ENCODE measurements around the gene PRPF8. TPM values are rescaled to one million over a fixed set of nuclear protein-coding genes. Genes with fewer than 3 reads are reported as not detected.
A peak's percentile ranks its signal among the peaks of the same experiment; 100 is the strongest.

Gene PRPF8
- total and polyA plus RNA-seq, 2 experiments from 2014 or later, result 178 to 246 TPM

DNA sequence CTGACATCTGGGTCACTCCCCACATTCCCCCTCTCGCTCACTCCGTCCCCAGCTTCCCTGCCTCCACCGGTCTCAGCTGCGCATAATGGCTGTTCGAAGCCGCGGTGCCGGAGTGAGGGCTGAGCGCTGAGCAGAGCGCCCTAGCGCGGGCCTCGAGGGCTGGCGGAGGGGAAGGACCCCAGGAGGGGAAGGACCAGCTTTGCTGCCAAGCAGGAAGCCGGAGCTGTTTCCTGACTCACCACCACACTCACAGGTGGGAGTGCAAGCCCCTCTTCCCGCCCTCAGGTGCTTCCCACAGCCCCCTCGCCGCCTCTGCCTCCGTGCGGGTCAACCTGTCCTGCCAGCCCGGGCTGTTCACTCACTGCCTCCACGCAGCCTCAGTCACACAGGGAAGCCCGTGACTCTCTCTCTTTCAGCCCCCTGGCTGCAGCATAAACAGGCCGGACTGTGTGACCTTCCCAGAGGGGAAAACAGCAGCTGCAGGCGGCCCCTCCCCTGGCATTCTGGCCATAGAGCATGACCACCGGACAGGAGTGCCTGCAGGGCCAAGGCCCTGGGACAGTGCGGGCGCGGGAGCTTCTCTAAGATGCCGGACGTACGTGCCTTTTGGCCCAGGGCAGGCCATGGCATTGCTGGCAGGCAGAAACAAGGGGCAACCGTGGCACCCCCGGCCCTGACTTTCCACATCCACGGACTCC is 79.7 kb downstream of the PRPF8 start:
- Mint-ChIP-seq H3K9me3 (peaks cover 10% of the 10 kb centered on the region), H3K4me1 (peaks cover 10% of the 10 kb centered on the region), H3K36me3 (ENCODE audit: low read depth) (peaks cover 12% of the 10 kb centered on the region), H3K27ac (no peak overlapping the region), H3K27me3 (ENCODE audit: insufficient read depth, low read depth, poor library complexity) (peaks cover 12% of the 10 kb centered on the region), H3K4me3 (peak overlapping the region; percentile 50)
- DNase-seq (ENCODE audit: low spot score), result peak; percentile 49
- Histone ChIP-seq H3K4me2 (peak overlapping the region; percentile 55; the same call in 1 of the 2 replicates), H3K79me2 (replicated peaks; ENCODE audit: insufficient read depth) (no peaks in the 10 kb centered on the region), H4K20me1 (replicated peaks; ENCODE audit: insufficient read depth) (no peaks in the 10 kb centered on the region), H3K27me3 (ENCODE audit: insufficient read depth) (no peaks in the 10 kb centered on the region), H3K4me1 (ENCODE audit: insufficient read depth) (peaks cover 8% of the 10 kb centered on the region), H3K27ac (ENCODE audit: low read depth) (no peak overlapping the region), H3K9me2 (ENCODE audit: insufficient read depth) (no peaks in the 10 kb centered on the region), H2AFZ (peak overlapping the region; percentile 88), H3K4me3 (no peak overlapping the region), H3F3A (replicated peaks; ENCODE audit: low read depth) (no peaks in the 10 kb centered on the region), H3K36me3 (ENCODE audit: insufficient read depth) (no peaks in the 10 kb centered on the region)
- TF ChIP-seq, protein P1, sequence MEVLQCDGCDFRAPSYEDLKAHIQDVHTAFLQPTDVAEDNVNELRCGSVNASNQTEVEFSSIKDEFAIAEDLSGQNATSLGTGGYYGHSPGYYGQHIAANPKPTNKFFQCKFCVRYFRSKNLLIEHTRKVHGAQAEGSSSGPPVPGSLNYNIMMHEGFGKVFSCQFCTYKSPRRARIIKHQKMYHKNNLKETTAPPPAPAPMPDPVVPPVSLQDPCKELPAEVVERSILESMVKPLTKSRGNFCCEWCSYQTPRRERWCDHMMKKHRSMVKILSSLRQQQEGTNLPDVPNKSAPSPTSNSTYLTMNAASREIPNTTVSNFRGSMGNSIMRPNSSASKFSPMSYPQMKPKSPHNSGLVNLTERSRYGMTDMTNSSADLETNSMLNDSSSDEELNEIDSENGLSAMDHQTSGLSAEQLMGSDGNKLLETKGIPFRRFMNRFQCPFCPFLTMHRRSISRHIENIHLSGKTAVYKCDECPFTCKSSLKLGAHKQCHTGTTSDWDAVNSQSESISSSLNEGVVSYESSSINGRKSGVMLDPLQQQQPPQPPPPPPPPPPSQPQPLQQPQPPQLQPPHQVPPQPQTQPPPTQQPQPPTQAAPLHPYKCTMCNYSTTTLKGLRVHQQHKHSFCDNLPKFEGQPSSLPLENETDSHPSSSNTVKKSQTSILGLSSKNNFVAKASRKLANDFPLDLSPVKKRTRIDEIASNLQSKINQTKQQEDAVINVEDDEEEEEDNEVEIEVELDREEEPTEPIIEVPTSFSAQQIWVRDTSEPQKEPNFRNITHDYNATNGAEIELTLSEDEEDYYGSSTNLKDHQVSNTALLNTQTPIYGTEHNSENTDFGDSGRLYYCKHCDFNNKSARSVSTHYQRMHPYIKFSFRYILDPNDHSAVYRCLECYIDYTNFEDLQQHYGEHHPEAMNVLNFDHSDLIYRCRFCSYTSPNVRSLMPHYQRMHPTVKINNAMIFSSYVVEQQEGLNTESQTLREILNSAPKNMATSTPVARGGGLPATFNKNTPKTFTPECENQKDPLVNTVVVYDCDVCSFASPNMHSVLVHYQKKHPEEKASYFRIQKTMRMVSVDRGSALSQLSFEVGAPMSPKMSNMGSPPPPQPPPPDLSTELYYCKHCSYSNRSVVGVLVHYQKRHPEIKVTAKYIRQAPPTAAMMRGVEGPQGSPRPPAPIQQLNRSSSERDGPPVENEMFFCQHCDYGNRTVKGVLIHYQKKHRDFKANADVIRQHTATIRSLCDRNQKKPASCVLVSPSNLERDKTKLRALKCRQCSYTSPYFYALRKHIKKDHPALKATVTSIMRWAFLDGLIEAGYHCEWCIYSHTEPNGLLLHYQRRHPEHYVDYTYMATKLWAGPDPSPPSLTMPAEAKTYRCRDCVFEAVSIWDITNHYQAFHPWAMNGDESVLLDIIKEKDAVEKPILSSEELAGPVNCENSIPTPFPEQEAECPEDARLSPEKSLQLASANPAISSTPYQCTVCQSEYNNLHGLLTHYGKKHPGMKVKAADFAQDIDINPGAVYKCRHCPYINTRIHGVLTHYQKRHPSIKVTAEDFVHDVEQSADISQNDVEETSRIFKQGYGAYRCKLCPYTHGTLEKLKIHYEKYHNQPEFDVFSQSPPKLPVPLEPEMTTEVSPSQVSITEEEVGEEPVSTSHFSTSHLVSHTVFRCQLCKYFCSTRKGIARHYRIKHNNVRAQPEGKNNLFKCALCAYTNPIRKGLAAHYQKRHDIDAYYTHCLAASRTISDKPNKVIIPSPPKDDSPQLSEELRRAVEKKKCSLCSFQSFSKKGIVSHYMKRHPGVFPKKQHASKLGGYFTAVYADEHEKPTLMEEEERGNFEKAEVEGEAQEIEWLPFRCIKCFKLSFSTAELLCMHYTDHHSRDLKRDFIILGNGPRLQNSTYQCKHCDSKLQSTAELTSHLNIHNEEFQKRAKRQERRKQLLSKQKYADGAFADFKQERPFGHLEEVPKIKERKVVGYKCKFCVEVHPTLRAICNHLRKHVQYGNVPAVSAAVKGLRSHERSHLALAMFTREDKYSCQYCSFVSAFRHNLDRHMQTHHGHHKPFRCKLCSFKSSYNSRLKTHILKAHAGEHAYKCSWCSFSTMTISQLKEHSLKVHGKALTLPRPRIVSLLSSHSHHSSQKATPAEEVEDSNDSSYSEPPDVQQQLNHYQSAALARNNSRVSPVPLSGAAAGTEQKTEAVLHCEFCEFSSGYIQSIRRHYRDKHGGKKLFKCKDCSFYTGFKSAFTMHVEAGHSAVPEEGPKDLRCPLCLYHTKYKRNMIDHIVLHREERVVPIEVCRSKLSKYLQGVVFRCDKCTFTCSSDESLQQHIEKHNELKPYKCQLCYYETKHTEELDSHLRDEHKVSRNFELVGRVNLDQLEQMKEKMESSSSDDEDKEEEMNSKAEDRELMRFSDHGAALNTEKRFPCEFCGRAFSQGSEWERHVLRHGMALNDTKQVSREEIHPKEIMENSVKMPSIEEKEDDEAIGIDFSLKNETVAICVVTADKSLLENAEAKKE (CRISPR knock-in tag; IDR thresholded peaks at IDR 0.05), result no peak
- no peak for TF ChIP-seq NANOG (IDR thresholded peaks at IDR 0.05; ENCODE audit: borderline replicate concordance)
- TF ChIP-seq EZH2phosphoT487 (IDR thresholded peaks at IDR 0.05; ENCODE audit: unreplicated experiment), result no peak
- TF ChIP-seq, protein P2, sequence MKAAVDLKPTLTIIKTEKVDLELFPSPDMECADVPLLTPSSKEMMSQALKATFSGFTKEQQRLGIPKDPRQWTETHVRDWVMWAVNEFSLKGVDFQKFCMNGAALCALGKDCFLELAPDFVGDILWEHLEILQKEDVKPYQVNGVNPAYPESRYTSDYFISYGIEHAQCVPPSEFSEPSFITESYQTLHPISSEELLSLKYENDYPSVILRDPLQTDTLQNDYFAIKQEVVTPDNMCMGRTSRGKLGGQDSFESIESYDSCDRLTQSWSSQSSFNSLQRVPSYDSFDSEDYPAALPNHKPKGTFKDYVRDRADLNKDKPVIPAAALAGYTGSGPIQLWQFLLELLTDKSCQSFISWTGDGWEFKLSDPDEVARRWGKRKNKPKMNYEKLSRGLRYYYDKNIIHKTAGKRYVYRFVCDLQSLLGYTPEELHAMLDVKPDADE (IDR thresholded peaks at IDR 0.05), result no peak
- no peak for TF ChIP-seq POLR2AphosphoS5 (IDR thresholded peaks at IDR 0.05; ENCODE audit: low read depth)
- TF ChIP-seq ZNF331 (CRISPR knock-in tag; IDR thresholded peaks at IDR 0.05; ENCODE audit: low read depth), result no peak
- TF ChIP-seq, protein P3, sequence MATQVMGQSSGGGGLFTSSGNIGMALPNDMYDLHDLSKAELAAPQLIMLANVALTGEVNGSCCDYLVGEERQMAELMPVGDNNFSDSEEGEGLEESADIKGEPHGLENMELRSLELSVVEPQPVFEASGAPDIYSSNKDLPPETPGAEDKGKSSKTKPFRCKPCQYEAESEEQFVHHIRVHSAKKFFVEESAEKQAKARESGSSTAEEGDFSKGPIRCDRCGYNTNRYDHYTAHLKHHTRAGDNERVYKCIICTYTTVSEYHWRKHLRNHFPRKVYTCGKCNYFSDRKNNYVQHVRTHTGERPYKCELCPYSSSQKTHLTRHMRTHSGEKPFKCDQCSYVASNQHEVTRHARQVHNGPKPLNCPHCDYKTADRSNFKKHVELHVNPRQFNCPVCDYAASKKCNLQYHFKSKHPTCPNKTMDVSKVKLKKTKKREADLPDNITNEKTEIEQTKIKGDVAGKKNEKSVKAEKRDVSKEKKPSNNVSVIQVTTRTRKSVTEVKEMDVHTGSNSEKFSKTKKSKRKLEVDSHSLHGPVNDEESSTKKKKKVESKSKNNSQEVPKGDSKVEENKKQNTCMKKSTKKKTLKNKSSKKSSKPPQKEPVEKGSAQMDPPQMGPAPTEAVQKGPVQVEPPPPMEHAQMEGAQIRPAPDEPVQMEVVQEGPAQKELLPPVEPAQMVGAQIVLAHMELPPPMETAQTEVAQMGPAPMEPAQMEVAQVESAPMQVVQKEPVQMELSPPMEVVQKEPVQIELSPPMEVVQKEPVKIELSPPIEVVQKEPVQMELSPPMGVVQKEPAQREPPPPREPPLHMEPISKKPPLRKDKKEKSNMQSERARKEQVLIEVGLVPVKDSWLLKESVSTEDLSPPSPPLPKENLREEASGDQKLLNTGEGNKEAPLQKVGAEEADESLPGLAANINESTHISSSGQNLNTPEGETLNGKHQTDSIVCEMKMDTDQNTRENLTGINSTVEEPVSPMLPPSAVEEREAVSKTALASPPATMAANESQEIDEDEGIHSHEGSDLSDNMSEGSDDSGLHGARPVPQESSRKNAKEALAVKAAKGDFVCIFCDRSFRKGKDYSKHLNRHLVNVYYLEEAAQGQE (IDR thresholded peaks at IDR 0.05; ENCODE audit: unreplicated experiment), result no peak
- no peak for TF ChIP-seq JUNB (IDR thresholded peaks at IDR 0.05; ENCODE audit: unreplicated experiment)
- no peak for TF ChIP-seq EZH2 (IDR thresholded peaks at IDR 0.05; ENCODE audit: low read depth, unreplicated experiment)
- no peak for TF ChIP-seq STAT1 (IDR thresholded peaks at IDR 0.05; ENCODE audit: unreplicated experiment)
- no peak for TF ChIP-seq CREB1 (CRISPR knock-in tag; IDR thresholded peaks at IDR 0.05; ENCODE audit: low read depth)
- TF ChIP-seq, protein P4, sequence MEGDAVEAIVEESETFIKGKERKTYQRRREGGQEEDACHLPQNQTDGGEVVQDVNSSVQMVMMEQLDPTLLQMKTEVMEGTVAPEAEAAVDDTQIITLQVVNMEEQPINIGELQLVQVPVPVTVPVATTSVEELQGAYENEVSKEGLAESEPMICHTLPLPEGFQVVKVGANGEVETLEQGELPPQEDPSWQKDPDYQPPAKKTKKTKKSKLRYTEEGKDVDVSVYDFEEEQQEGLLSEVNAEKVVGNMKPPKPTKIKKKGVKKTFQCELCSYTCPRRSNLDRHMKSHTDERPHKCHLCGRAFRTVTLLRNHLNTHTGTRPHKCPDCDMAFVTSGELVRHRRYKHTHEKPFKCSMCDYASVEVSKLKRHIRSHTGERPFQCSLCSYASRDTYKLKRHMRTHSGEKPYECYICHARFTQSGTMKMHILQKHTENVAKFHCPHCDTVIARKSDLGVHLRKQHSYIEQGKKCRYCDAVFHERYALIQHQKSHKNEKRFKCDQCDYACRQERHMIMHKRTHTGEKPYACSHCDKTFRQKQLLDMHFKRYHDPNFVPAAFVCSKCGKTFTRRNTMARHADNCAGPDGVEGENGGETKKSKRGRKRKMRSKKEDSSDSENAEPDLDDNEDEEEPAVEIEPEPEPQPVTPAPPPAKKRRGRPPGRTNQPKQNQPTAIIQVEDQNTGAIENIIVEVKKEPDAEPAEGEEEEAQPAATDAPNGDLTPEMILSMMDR (conservative IDR thresholded peaks at IDR 0.05; ENCODE audit: low read depth in 2 of 2), result no peak
- no peak for TF ChIP-seq ZNF114 (CRISPR knock-in tag; IDR thresholded peaks at IDR 0.05)
- ATAC-seq, result peak; percentile 79
